ENCODE results near the gene LY6G6F.

DNA sequence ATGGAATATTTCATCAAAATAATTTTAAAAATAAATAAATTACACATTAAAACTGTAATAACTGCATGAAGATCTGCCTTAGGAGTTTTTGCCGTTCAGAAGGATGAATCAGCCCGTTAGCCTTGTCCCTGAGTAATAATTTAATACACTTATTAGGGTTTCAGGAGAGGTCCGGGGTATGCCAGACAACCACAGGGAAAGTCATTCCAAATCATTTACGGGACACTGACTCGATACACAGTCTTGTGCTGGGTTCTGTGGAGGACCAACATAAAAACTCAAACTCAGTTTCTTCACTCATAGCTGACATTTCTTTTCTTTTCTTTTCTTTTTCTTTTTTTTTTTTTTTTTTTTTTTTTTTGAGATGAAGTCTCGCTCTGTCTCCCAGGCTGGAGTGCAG lies 735 bp upstream of the LY6G6F start:
- TF ChIP-seq USF1 (IDR thresholded peaks at IDR 0.05; ENCODE audit: borderline replicate concordance, low read depth) (no peak), TAF1 (IDR thresholded peaks at IDR 0.05; ENCODE audit: borderline replicate concordance, low read depth, low read length) (no peak)
